HEK293 (cell line): ENCODE measurements around the gene BMP5.

Experiments
- CTCF ChIA-PET: fragments of 350-600 bp; formaldehyde crosslinking; extraction: SDS; loops from one replicate; lab custom pipeline; 2021; ENCODE audit warnings: antibody characterized with exemption; lab: Yijun Ruan, JAX
- POLR2A ChIA-PET: fragments of 300-600 bp; formaldehyde crosslinking; extraction: SDS; loops from one replicate; lab custom pipeline; 2020; ENCODE audit warnings: antibody characterized with exemption, inconsistent platforms; lab: Yijun Ruan, JAX
- H3K27ac ChIP-seq: fragments of 200-500 bp; sonication (Bioruptor generic); 2 replicates; pipeline ENCODE4 v1.5.1; 2014; ENCODE audit warnings: low read depth, low read length, control low read depth, inconsistent platforms; ENCODE audit errors: extremely low read depth
- H3K36me3 ChIP-seq, 2 experiments: fragments of 200-500 bp in 1 of 2; sonication (Bioruptor generic) in 1 of 2; 1 replicate in 1 of 2; 2 replicates in 1 of 2; pipeline ENCODE4 v1.5.1; 2014 to 2017; ENCODE audit warnings: inconsistent platforms in 2 of 2, low read length in 2 of 2; ENCODE audit not compliant: control insufficient read depth in 2 of 2, insufficient read depth in 1 of 2
- H3K4me1 ChIP-seq: fragments of 200-500 bp; sonication (Bioruptor generic); 2 replicates; pipeline ENCODE4 v1.5.1; 2014; ENCODE audit warnings: mild to moderate bottlenecking, low read length, inconsistent platforms; ENCODE audit not compliant: control insufficient read depth, insufficient read depth
- H3K4me3 ChIP-seq: 2 replicates; pipeline ENCODE4 v1.5.1; 2011; ENCODE audit warnings: low read depth, mild to moderate bottlenecking, control low read depth, low read length, moderate library complexity
- H3K9me3 ChIP-seq: fragments of 200-500 bp; sonication (Bioruptor generic); 2 replicates; pipeline ENCODE4 v1.5.1; 2014; ENCODE audit warnings: low read depth, low read length, inconsistent platforms; ENCODE audit not compliant: control insufficient read depth, insufficient read depth
- IKZF3 ChIP-seq: fragments of 450-650 bp; IDR thresholded peaks from 2 replicates; pipeline ENCODE4 v1.5.0; 2018; ENCODE audit warnings: missing biosample characterization, mild to moderate bottlenecking, missing genetic modification characterization, moderate library complexity
- SP7 ChIP-seq: fragments of 450-650 bp; formaldehyde crosslinking; IDR thresholded peaks from 2 replicates; pipeline ENCODE4 v1.5.1; 2016; ENCODE audit warnings: missing biosample characterization, missing genetic modification characterization
- ZNF214 ChIP-seq: fragments of 450-650 bp; formaldehyde crosslinking; IDR thresholded peaks from 2 replicates; pipeline ENCODE4 v1.5.1; 2017; ENCODE audit warnings: missing biosample characterization, mild to moderate bottlenecking, missing genetic modification characterization, borderline replicate concordance
- ZNF623 ChIP-seq: fragments of 450-650 bp; formaldehyde crosslinking; IDR thresholded peaks from 2 replicates; pipeline ENCODE4 v1.5.1; 2016; ENCODE audit warnings: missing biosample characterization, missing genetic modification characterization
- ZNF707 ChIP-seq: fragments of 450-650 bp; formaldehyde crosslinking; IDR thresholded peaks from 2 replicates; pipeline ENCODE4 v1.5.1; 2016; ENCODE audit warnings: missing biosample characterization, missing genetic modification characterization
- TF ChIP-seq, protein P1 (sequence below): fragments of 450-650 bp; formaldehyde crosslinking; IDR thresholded peaks from 2 replicates; pipeline ENCODE4 v1.5.1; 2016; ENCODE audit warnings: missing biosample characterization, missing genetic modification characterization

The BMP5 gene

DNA sequence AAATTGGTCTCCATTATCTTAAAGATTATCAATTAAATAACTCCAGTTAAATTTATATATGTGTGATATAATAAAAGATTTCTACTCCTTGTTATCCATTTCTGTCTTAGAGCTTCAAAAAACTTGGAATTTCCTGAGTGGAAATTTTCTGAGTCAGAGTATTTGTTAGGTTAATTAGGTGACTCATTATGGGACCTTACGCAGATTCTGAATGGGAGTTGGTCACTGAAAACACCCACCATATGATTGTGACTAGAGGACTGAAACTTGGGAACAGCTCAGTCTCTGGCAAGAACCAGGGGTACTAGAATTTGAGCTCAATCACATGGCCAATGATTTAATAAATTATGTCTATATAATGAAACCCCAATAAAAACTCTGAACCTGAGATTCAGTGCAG is 171.0 kb downstream of the BMP5 start:
- CTCF ChIA-PET: interaction anchor here (0.6 kb wide), 1 partner anchor 349 kb away, joined by 5 read pairs; no protein-coding TSS in a partner anchor
- Histone ChIP-seq H3K9me3 (no peaks in the 10 kb centered on the region), H3K27ac (no peak overlapping the region), H3K4me1 (no peaks in the 10 kb centered on the region), H3K4me3 (no peak overlapping the region), H3K36me3 (no peaks in the 10 kb centered on the region)
- TF ChIP-seq IKZF3 (tag by site-specific recombination) (no peak), ZNF623 (tag by site-specific recombination) (no peak), SP7 (tag by site-specific recombination) (no peak), ZNF707 (tag by site-specific recombination) (no peak), ZNF214 (tag by site-specific recombination) (no peak)
- TF ChIP-seq, protein P1, sequence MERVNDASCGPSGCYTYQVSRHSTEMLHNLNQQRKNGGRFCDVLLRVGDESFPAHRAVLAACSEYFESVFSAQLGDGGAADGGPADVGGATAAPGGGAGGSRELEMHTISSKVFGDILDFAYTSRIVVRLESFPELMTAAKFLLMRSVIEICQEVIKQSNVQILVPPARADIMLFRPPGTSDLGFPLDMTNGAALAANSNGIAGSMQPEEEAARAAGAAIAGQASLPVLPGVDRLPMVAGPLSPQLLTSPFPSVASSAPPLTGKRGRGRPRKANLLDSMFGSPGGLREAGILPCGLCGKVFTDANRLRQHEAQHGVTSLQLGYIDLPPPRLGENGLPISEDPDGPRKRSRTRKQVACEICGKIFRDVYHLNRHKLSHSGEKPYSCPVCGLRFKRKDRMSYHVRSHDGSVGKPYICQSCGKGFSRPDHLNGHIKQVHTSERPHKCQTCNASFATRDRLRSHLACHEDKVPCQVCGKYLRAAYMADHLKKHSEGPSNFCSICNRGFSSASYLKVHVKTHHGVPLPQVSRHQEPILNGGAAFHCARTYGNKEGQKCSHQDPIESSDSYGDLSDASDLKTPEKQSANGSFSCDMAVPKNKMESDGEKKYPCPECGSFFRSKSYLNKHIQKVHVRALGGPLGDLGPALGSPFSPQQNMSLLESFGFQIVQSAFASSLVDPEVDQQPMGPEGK (tag by site-specific recombination): no peak
- POLR2A ChIA-PET: no interaction called here
